AG04450 (cell line): Measurements from ENCODE around the gene RACGAP1. TPM values are rescaled to one million over a fixed set of nuclear protein-coding genes. Genes with fewer than 3 reads are reported as not detected.
A peak's percentile ranks its signal among the peaks of the same experiment; 100 is the strongest.

Source experiments
- CTCF ChIA-PET: fragments of 300-600, 350-600 bp; formaldehyde crosslinking; extraction: SDS; loops from one replicate; lab custom pipeline; 2022; ENCODE audit warnings: antibody characterized with exemption, inconsistent platforms; lab: Charles Lee
- POLR2A ChIA-PET: fragments of 350-600 bp; formaldehyde crosslinking; extraction: SDS; loops from one replicate; lab custom pipeline; 2021; ENCODE audit warnings: antibody characterized with exemption, inconsistent platforms; lab: Yijun Ruan, JAX
- DNase-seq: peaks from one replicate; pipeline ENCODE4 v3.0.0-alpha.2; 2011; ENCODE audit warnings: low read depth, low spot score
- H3K27ac ChIP-seq: one replicate; pipeline ENCODE4 v1.5.1; 2012; ENCODE audit warnings: low read depth, low read length, control low read depth
- H3K27me3 ChIP-seq: one replicate; pipeline ENCODE4 v1.6.0; 2012; ENCODE audit warnings: low read length; ENCODE audit not compliant: control insufficient read depth, insufficient read depth
- H3K4me3 ChIP-seq: 2 replicates; pipeline ENCODE4 v1.5.1; 2011; ENCODE audit warnings: mild to moderate bottlenecking, low read depth, low read length, control low read depth
- H3K9me3 ChIP-seq: 2 replicates; pipeline ENCODE4 v1.5.1; 2012; ENCODE audit warnings: low read length; ENCODE audit not compliant: control insufficient read depth, insufficient read depth
- CTCF ChIP-seq: IDR thresholded peaks from 2 replicates; pipeline ENCODE4 v1.5.1; 2011; ENCODE audit warnings: low read depth, low read length, control low read depth, inconsistent platforms
- polyA plus RNA-seq: library from polyadenylated mRNA; depleted of rRNA; stranded (reverse); fragments of >200 nt; gene quantifications from 2 replicates; pipeline ENCODE4 v1.2.3, GENCODE V29; 2011

The RACGAP1 gene
- polyA plus RNA-seq, 1 experiment, result 26.2 TPM

- Histone ChIP-seq H3K27me3 (no peaks in the 10 kb centered on the region), H3K4me3 (peak overlapping the region; percentile 36), H3K9me3 (no peaks in the 10 kb centered on the region), H3K27ac (peak overlapping the region; percentile 41)
- CTCF ChIA-PET, result interaction anchor here (0.6 to 3.9 kb wide), 9 partner anchors 14 to 275 kb away, joined by 3 to 15 read pairs (median 3); partner anchors contain the start of gene TMBIM6
- POLR2A ChIA-PET, result interaction anchor here (0.6 to 1.5 kb wide), 3 partner anchors 8 to 189 kb away, joined by 3 to 5 read pairs (median 4); partner anchors contain the start of genes NCKAP5L and RACGAP1
- peak; percentile 67 for DNase-seq
- no peak for TF ChIP-seq CTCF
Measured at GRCh38 chr12:50016501-50017475, 8.5 kb downstream of the RACGAP1 start.

DNA sequence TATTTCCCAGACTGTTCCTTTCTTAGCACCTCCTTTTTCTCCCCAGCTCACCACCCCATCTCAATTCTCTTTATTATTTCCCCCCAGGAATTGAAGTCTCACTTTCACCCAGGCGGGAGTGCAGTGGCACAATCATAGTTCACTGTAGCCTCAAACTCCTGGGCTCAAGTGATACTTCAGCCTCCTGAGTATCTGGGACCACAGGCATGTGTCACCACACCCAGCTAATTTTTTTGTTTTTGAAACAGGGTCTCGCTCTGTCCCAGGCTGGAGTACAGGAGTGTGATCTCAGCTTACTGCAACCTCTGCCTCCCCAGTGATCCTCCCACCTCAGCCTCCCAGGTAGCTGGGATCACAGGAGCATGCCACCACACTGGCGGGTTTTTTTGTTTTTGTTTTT is 11.0 kb downstream of the RACGAP1 start:
- CTCF ChIA-PET, result interaction anchor here (0.6 to 1.2 kb wide), 3 partner anchors 25 to 96 kb away, joined by 3 to 6 read pairs (median 3); no protein-coding TSS in a partner anchor
- no peak for TF ChIP-seq CTCF
- H3K9me3 ChIP-seq, result no peaks in the 10 kb centered on the region
- no peak overlapping the region for H3K4me3 ChIP-seq
- H3K27me3 ChIP-seq, result no peaks in the 10 kb centered on the region
- DNase-seq, result no peak
- no peak overlapping the region for H3K27ac ChIP-seq
- POLR2A ChIA-PET, result no interaction called here

GRCh38 chr12:50013361-50014147 is 11.7 kb downstream of the RACGAP1 start:
- POLR2A ChIA-PET, result no interaction called here
- no peak for DNase-seq
- H3K27me3 ChIP-seq, result no peaks in the 10 kb centered on the region
- H3K4me3 ChIP-seq, result no peak overlapping the region
- H3K27ac ChIP-seq, result no peak overlapping the region
- H3K9me3 ChIP-seq, result no peaks in the 10 kb centered on the region
- CTCF ChIA-PET, result interaction anchor here (0.7 to 1.2 kb wide), 2 partner anchors 39 to 97 kb away, joined by 3 to 6 read pairs; no protein-coding TSS in a partner anchor
- no peak for TF ChIP-seq CTCF

- H3K9me3 ChIP-seq, result no peaks in the 10 kb centered on the region
- H3K27ac ChIP-seq, result no peak overlapping the region
- no peak overlapping the region for H3K4me3 ChIP-seq
- POLR2A ChIA-PET, result interaction anchor here (0.6 kb wide), 1 partner anchor 10 kb away, joined by 3 read pairs; no protein-coding TSS in a partner anchor
- no peak for DNase-seq
- H3K27me3 ChIP-seq, result no peaks in the 10 kb centered on the region
- no peak for TF ChIP-seq CTCF
- CTCF ChIA-PET, result interaction anchor here (1.2 to 3.6 kb wide), 3 partner anchors 8 to 33 kb away, joined by 3 to 15 read pairs (median 4); no protein-coding TSS in a partner anchor
Measured at GRCh38 chr12:50006754-50007442, 18.4 kb downstream of the RACGAP1 start.
